HG02678 (cell line): ENCODE data around the gene USP48.
"Not testable (repeated sequence)": the region's sequence is repeated elsewhere in the genome, so short reads cannot be mapped to it uniquely, and the experiment has no call there.

Experiments
- ATAC-seq: cut with Tn5 transposase; IDR thresholded peaks from one replicate; pipeline ENCODE4 v1.9.1; 2021; ENCODE audit warnings: mild to moderate bottlenecking, moderate library complexity; ENCODE audit not compliant: unreplicated experiment

USP48 gene

GRCh38 chr1:21814981-21815582 is 32.1 kb upstream of the USP48 start:
- ATAC-seq, result no peak

DNA sequence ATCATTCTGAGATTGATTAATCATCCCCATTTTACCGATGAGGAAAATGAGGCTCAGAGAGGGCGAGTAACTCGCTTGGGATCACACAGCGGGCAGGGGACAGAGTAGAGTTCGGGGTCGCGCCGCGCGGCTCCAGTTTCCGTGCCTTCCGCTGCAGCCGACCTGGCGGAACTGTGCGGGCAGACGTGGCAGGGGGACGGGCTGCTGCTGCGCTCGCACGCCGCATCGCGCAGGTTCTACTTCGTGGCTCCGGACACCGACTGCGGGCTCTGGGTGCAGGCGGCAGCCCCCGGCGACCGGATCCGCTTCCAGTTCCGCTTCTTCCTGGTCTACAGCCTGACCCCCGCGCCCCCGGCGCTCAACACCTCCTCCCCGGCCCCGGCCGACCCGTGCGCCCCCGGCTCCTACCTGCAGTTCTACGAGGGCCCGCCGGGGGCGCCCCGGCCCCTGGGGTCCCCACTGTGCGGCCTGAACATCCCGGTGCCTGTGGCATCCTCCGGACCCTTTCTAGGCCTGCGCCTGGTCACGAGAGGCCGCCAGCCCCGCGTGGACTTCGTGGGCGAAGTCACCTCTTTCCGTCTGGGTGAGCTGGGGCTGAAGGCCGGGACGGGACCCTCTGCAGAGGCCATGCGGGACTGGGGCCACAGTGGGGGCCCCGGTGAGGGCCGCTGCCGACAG is 31.4 kb upstream of the USP48 start:
- ATAC-seq, result peak; percentile 55

DNA sequence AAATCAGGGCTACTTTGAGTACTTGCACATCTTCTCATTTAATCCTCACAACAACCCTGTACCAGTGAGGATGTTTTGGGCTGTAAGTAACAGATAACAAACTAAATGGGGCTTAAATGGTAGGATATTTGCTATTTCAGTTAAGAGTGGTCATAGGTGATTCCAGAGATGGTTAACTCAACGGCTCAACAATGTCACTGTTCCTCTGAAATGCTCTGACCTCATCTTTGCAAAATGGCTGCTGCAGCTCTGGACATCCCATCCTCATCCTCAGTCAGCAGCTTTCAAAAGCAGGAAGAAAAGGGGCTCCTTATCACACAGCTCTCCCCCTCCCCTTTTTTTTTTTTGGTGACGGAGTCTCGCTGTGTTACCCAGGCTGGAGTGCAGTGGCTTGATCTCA is 30.6 kb upstream of the USP48 start:
- ATAC-seq, result no peak

GRCh38 chr1:21811875-21812305 is 28.9 kb upstream of the USP48 start, which contains the start of gene LDLRAD2:
LDLRAD2 (plus strand) TSS chr1:21812265; CDS start chr1:21812452, 187 bp downstream.
- no peak for ATAC-seq

- no peak for ATAC-seq
These were observed 21.6 kb upstream of the USP48 start for GRCh38 chr1:21804536-21804935.

DNA sequence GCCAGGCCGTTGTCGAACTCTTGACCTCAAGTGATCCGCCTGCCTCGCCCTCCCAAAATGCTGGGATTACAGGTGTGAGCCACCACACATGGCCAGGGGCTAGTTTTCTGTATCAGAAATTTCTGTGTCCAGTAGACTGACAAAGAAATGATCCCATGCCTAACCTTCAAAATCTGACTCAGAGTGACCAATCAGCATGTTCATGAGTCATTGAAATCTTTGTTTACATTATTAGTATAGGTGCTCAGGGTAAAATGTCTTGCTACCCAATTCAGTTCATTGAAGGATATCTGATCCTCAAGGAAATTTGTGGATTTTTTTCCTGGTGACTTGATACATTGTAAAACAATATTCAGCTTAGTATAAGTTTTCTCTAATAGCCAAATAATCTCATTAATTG is 18.2 kb upstream of the USP48 start:
- ATAC-seq, result no peak

DNA sequence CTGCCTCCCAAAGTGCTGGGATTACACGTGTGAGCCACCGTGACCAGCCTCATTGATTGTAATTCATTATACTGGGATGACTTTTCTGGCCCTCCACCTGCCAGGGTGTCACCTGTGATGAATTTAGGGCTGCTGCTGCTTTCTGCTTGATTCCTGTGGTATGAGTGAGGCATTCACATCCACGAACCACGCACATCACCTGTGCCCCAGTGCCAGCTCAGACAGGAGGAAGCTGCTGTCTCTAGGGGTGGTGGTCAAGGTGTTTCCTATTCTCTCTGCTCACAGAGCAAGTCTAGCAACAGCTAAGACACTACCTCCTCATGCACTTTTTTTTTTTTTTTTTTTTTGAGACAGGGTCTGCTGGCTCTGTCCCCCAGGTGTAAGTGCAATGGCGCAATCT is 16.8 kb upstream of the USP48 start:
- ATAC-seq, result no peak

DNA sequence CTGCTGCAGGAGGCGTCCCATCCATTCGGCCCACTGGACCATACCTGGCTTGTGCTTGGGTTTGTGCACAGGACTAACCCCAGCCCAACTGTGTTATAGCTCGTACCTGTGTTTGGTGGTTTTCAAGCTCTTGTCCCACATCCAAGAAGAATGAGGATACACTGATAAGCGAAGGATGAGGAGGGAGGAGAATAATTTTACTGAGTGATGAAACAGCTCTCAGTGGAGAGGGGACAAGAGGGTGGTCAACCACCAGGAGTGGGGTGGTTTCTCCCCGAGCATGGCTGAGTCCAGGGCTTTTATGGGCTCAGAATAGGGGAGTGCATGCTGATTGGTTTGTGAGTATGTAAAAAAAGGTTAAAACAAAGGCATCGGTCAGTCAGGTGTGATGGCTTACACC is 12.1 kb upstream of the USP48 start:
- no peak for ATAC-seq

DNA sequence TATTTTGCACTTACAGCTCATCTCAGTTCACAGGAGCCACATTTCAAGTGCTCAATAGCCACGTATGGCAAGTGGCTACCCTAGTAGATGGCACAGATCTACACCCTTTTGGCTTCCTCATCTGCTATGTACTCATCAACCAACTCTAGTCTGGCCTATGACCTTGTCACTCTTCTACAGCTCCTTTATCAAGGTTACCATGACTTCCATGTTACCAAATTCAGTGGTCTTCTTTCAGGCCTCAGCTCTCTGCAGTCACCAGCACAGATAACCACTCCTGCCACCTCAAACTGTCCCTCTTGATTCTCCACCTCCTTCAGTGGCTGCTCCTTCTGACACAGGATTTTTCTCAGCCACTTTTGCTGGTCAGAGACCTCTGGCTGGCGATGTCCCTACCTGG is 11.7 kb upstream of the USP48 start:
- no peak for ATAC-seq

DNA sequence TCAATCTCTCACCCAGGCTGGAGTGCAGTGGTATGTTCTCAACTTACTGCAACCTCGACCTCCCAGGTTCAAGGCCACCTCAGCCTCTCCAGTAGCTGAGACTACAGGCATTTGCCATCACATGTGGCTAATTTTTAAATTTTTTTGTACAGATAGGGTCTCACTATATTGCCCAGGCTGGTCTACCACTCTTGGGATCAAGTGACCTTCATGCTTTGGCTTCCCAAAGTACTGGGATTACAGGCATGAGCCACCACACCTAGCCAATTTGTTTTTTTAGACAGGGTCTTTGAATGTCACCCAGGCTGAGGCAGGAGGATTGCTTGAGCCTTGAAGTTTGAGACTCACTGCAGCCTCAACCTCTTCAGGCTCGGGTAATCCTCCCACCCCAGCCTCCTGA is 10.2 kb upstream of the USP48 start:
- ATAC-seq, result no peak

DNA sequence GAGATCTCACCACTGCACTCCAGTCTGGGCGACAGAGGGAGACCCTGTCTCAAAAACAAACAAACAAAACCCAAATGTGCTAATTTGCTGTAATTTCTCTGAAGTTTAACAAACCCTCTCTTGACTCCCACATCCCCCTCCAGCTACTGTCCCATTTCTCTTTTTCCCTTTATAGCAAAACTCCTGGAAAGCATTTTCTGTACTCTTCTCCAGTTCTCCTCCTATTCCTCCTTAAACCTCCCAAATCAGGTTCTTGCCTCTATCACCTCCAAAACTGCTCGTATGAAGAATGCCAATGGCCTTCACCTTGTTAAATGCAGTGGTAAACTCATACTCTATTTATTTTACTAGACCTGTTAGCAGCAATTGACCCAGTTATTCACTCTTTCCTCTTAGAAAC is 3.7 kb upstream of the USP48 start:
- ATAC-seq, result no peak

GRCh38 chr1:21785764-21786163 is 2.8 kb upstream of the USP48 start:
- ATAC-seq, result not testable (repeated sequence)

- ATAC-seq, result no peak
These were observed 992 bp upstream of the USP48 start for GRCh38 chr1:21783679-21784603.

GRCh38 chr1:21782349-21782867 is 541 bp downstream of the USP48 start:
- peak; percentile 22 for ATAC-seq

GRCh38 chr1:21781815-21782348 is 1.1 kb downstream of the USP48 start:
- ATAC-seq, result peak; percentile 13

- ATAC-seq, result no peak
These were observed 3.1 kb downstream of the USP48 start for GRCh38 chr1:21779613-21780521.

GRCh38 chr1:21778405-21778727 is 4.6 kb downstream of the USP48 start:
- ATAC-seq, result no peak

DNA sequence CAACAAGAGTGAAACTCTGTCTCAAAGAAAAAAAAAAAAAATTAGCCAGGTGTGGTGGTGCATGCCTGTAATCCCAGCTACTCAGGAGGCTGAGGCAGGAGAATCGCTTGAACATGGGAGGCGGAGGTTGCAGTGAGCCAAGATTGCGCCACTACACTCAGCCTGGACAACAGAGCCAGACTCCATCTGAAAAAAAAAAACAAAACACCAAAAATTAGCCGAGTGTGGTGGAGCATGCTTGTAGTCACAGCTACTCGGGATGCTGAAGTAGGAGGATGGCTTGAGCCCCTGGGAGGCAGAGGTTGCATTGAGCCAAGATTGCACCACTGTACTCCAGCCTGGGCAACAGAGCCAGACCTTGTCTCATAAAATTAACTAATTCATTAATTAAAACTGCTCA is 6.0 kb downstream of the USP48 start:
- ATAC-seq, result not testable (repeated sequence)

DNA sequence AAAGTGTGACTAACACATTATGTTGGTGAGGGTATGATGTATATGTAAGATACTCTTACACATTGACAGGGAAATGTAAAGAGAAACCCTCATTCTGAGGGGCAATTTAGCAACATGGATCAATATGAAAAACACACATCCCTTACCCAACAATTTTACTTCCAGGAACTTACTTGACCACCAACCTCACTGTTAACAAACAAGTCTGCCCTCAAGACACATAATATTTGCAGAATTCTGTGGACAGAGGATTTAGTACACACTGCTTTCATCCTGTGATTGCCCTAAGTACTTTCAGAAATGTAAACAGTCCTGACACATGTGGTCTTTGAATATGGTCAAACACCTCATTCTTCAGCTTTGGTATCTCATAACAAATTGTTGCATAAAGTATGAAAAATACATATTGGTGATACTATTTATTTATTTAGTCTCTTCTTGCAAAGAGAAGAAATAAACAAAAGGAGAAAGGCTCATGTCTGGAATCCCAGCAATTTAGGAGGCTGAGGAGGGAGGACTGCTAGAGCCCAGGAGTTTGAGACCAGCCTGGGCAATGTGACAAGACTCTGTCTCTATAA is 6.9 kb downstream of the USP48 start:
- ATAC-seq, result no peak

DNA sequence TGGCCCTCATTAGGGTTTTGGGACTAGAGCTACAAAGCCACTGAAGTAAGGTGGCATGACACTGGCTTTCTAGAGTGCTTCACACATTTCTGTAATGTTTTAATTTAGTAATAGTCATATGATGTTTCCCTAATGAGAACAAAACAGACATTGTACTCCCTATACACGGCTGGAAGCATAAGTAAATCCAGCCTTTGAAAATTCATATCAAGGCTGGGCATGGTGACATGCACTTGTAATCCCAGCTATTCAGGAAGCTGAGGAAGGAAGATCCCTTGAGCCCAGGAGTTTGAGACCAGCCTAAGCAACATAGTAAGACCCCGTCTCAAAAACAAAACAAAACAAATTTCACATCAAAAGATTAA is 7.4 kb downstream of the USP48 start:
- no peak for ATAC-seq
